HEK293 (cell line): ENCODE results near the gene LINC00237.

Source experiments
- YY2 ChIP-seq: fragments of 450-650 bp; formaldehyde crosslinking; IDR thresholded peaks from 2 replicates; pipeline ENCODE4 v1.5.1; 2016; ENCODE audit warnings: missing biosample characterization, missing genetic modification characterization
- ZNF221 ChIP-seq: fragments of 450-650 bp; formaldehyde crosslinking; IDR thresholded peaks from 2 replicates; pipeline ENCODE4 v1.5.1; 2017; ENCODE audit warnings: missing biosample characterization, missing genetic modification characterization, borderline replicate concordance
- ZNF549 ChIP-seq: fragments of 450-650 bp; IDR thresholded peaks from 2 replicates; pipeline ENCODE4 v1.5.1; 2018; ENCODE audit warnings: missing biosample characterization, missing genetic modification characterization, mild to moderate bottlenecking, inconsistent platforms, moderate library complexity
- ZSCAN30 ChIP-seq: fragments of 450-650 bp; IDR thresholded peaks from 2 replicates; pipeline ENCODE4 v1.5.1; 2018; ENCODE audit warnings: missing biosample characterization, mild to moderate bottlenecking, missing genetic modification characterization, moderate library complexity
- TF ChIP-seq, protein P1 (sequence below): fragments of 450-650 bp; formaldehyde crosslinking; IDR thresholded peaks from 2 replicates; pipeline ENCODE4 v1.5.1; 2016; ENCODE audit warnings: missing biosample characterization, missing genetic modification characterization
- TF ChIP-seq, protein P2 (sequence below): fragments of 450-650 bp; formaldehyde crosslinking; IDR thresholded peaks from 2 replicates; pipeline ENCODE4 v1.5.1; 2017; ENCODE audit warnings: missing biosample characterization, mild to moderate bottlenecking, missing genetic modification characterization, moderate library complexity
- TF ChIP-seq, protein P3 (sequence below): fragments of 450-650 bp; formaldehyde crosslinking; IDR thresholded peaks from 2 replicates; pipeline ENCODE4 v1.5.1; 2016; ENCODE audit warnings: missing biosample characterization, missing genetic modification characterization
- TF ChIP-seq, protein P4 (sequence below): fragments of 450-650 bp; formaldehyde crosslinking; IDR thresholded peaks from 2 replicates; pipeline ENCODE4 v1.5.1; 2016; ENCODE audit warnings: missing biosample characterization, missing genetic modification characterization

DNA sequence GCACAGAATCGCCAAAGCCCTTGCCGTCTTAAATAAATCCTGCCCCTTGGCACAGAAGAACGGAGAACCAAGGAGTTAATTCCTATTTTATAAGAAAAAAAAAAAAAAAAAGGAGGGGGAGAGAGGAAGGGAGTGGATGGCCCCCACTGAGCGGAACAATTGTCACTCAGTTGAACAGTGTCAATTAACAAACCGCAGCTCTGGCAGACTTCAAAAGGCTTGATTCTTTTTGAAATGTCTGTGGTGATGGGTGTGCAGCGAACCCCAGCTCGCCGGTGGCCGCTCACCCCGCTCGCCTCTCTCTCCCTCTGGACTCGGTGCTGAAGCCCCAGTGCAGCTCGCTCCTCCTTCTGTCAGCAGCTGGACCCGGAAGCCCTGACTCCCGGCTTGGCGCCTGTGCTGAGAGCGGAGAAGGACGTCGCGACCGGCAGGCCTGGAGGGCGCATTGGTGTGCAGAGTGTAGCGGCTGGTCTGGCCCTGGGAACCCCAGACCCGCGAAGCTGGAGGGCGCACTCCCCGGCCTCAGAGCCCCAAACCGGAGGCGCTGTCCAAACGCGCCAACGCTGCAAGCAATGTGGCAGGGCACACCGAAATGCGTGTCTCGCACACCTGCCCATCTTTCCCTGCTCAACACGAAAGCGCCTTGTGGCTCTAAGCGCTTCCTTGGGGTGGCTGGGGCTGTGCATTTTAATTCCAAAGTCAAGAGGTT, 3.4 kb downstream of the LINC00237 start:
- TF ChIP-seq ZSCAN30 (tag by site-specific recombination) (no peak), YY2 (tag by site-specific recombination) (no peak), ZNF549 (tag by site-specific recombination) (no peak), ZNF221 (tag by site-specific recombination) (no peak)
- TF ChIP-seq, protein P1, sequence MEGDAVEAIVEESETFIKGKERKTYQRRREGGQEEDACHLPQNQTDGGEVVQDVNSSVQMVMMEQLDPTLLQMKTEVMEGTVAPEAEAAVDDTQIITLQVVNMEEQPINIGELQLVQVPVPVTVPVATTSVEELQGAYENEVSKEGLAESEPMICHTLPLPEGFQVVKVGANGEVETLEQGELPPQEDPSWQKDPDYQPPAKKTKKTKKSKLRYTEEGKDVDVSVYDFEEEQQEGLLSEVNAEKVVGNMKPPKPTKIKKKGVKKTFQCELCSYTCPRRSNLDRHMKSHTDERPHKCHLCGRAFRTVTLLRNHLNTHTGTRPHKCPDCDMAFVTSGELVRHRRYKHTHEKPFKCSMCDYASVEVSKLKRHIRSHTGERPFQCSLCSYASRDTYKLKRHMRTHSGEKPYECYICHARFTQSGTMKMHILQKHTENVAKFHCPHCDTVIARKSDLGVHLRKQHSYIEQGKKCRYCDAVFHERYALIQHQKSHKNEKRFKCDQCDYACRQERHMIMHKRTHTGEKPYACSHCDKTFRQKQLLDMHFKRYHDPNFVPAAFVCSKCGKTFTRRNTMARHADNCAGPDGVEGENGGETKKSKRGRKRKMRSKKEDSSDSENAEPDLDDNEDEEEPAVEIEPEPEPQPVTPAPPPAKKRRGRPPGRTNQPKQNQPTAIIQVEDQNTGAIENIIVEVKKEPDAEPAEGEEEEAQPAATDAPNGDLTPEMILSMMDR (tag by site-specific recombination) = no peak
- TF ChIP-seq, protein P2, sequence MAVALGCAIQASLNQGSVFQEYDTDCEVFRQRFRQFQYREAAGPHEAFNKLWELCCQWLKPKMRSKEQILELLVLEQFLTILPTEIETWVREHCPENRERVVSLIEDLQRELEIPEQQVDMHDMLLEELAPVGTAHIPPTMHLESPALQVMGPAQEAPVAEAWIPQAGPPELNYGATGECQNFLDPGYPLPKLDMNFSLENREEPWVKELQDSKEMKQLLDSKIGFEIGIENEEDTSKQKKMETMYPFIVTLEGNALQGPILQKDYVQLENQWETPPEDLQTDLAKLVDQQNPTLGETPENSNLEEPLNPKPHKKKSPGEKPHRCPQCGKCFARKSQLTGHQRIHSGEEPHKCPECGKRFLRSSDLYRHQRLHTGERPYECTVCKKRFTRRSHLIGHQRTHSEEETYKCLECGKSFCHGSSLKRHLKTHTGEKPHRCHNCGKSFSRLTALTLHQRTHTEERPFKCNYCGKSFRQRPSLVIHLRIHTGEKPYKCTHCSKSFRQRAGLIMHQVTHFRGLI (tag by site-specific recombination) = no peak
- TF ChIP-seq, protein P3, sequence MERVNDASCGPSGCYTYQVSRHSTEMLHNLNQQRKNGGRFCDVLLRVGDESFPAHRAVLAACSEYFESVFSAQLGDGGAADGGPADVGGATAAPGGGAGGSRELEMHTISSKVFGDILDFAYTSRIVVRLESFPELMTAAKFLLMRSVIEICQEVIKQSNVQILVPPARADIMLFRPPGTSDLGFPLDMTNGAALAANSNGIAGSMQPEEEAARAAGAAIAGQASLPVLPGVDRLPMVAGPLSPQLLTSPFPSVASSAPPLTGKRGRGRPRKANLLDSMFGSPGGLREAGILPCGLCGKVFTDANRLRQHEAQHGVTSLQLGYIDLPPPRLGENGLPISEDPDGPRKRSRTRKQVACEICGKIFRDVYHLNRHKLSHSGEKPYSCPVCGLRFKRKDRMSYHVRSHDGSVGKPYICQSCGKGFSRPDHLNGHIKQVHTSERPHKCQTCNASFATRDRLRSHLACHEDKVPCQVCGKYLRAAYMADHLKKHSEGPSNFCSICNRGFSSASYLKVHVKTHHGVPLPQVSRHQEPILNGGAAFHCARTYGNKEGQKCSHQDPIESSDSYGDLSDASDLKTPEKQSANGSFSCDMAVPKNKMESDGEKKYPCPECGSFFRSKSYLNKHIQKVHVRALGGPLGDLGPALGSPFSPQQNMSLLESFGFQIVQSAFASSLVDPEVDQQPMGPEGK (tag by site-specific recombination) = no peak
- TF ChIP-seq, protein P4, sequence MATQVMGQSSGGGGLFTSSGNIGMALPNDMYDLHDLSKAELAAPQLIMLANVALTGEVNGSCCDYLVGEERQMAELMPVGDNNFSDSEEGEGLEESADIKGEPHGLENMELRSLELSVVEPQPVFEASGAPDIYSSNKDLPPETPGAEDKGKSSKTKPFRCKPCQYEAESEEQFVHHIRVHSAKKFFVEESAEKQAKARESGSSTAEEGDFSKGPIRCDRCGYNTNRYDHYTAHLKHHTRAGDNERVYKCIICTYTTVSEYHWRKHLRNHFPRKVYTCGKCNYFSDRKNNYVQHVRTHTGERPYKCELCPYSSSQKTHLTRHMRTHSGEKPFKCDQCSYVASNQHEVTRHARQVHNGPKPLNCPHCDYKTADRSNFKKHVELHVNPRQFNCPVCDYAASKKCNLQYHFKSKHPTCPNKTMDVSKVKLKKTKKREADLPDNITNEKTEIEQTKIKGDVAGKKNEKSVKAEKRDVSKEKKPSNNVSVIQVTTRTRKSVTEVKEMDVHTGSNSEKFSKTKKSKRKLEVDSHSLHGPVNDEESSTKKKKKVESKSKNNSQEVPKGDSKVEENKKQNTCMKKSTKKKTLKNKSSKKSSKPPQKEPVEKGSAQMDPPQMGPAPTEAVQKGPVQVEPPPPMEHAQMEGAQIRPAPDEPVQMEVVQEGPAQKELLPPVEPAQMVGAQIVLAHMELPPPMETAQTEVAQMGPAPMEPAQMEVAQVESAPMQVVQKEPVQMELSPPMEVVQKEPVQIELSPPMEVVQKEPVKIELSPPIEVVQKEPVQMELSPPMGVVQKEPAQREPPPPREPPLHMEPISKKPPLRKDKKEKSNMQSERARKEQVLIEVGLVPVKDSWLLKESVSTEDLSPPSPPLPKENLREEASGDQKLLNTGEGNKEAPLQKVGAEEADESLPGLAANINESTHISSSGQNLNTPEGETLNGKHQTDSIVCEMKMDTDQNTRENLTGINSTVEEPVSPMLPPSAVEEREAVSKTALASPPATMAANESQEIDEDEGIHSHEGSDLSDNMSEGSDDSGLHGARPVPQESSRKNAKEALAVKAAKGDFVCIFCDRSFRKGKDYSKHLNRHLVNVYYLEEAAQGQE = no peak
